Measurements from ENCODE around the gene P2RX5. TPM values are rescaled to one million over a fixed set of nuclear protein-coding genes. Genes with fewer than 3 reads are reported as not detected.

The P2RX5 gene
- total RNA-seq, 2 experiments from 2014 or later: 69.7 to 77.5 TPM

Other genes starting within 250 kb of the P2RX5 start
- gene SPATA22, start 224.3 kb downstream of the P2RX5 start, total RNA-seq: 1 to 10 TPM in 1 of 2 experiments, under 1 TPM in 1; 0.44 to 1.6 TPM
- not detected for gene ASPA, start 220.2 kb downstream of the P2RX5 start, total RNA-seq
- under 1 TPM; 0.61 to 0.89 TPM for gene TRPV3, start 138.3 kb downstream of the P2RX5 start, total RNA-seq
- 1 to 10 TPM; 1.8 to 2.7 TPM for gene TRPV1, start 86.7 kb downstream of the P2RX5 start, total RNA-seq
- gene SHPK, start 59.9 kb downstream of the P2RX5 start, total RNA-seq: 10 to 100 TPM; 12.5 to 15.0 TPM
- 10 to 100 TPM; 10.1 to 11.1 TPM for gene CTNS, start 59.4 kb downstream of the P2RX5 start, total RNA-seq
- gene TAX1BP3, start 27.6 kb downstream of the P2RX5 start, total RNA-seq: 10 to 100 TPM; 12.0 to 14.6 TPM
- 10 to 100 TPM; 43.6 to 44.3 TPM for gene EMC6, start 27.3 kb downstream of the P2RX5 start, total RNA-seq
- 10 to 100 TPM; 21.0 to 25.2 TPM for gene HASPIN, start 27.7 kb upstream of the P2RX5 start, total RNA-seq
- gene ITGAE, start 105.0 kb upstream of the P2RX5 start, total RNA-seq: 10 to 100 TPM; 20.9 to 41.1 TPM
- gene NCBP3, start 150.1 kb upstream of the P2RX5 start, total RNA-seq: 10 to 100 TPM; 35.9 to 44.6 TPM
- gene CAMKK1, start 196.9 kb upstream of the P2RX5 start, total RNA-seq: 1 to 10 TPM; 4.5 to 5.4 TPM
- under 1 TPM; 0.72 to 0.89 TPM for gene P2RX1, start 220.3 kb upstream of the P2RX5 start, total RNA-seq